ENCODE results near the gene KISS1R.
A peak's percentile ranks its signal among the peaks of the same experiment; 100 is the strongest.

The KISS1R gene

DNA sequence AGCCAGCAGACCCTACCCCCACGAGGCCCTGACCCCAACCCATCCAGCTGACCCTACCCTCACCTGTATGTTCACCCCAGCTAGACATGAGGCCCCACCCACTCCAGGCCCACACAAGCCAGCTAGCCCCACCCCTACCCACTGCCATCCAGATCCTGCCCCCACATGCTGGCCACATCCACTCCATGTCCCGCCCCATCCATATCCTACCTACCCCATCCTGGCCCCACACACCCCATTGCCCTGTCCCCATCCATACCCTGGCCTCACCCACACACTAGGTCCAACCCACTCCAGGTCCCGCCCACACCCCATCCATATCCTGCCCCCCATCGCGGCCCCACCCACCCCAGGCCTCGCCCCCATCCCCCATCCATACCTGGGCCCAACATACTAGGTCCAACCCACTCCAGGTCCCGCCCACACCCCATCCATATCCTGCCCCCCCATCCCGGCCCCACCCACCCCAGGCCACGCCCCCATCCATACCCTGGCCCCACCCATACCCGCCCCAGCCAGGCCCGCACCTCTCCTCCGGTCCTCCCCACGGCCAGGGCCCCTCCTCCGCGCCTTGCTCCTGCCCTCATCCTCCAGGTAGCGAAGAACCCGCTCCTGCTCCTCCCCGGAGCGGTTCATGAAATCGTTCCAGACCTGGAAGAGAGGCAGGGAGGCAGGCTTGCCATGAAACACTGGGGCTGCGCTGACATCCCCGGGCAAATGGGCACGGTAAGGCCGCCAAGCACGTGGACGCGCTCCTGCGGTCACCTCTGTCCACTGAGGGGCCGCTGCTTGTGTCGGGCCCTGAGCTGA is 16.6 kb upstream of the KISS1R start:
- peak; percentile 36 for DNase-seq

DNA sequence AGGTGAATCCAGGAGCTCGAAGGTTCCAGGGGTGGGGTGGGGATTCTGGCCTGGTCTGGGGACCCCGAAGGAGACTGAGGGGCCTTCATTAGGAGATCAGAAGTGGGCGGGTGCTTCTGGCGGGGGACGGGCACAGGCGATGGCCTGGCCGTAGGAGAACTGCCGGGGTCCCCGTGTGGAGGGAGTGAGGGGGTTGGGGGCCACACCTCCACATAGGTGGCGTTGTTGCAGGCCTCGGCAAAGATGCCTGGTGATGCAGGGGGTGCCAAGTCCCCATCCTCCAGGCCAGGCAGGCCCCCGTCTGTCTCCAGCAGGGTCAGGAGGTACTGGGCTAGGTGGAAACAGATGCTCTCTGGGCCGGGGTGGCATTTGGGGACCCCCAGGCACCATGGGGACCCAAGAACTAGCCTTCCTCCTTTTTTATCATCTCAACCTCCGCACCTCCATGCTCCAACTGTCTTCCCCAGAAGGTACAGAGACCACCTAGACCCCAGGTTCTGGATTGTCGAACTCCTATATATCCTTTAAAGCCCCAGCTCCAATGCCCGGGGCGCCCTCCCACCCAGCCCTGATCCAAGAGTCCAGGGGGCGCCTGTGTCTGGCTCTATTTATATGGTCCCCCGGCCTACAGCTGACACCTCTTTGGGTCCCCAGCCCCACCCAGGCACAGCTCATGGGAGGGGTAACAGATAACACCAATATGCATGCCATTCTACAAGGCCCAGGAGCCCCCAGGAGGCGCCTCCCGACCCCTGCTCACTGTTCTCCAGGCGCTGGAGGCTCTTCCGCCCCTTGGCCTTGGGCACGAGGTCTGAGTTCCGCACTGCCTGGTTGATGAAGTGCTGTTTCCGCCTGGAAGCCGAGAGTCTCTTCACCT is 15.7 kb upstream of the KISS1R start:
- DNase-seq: no peak

- DNase-seq: no peak
Observed at GRCh38 chr19:902093-902370, 15.1 kb upstream of the KISS1R start.

- DNase-seq: no peak
Observed at GRCh38 chr19:902446-903226, 14.5 kb upstream of the KISS1R start.

- no peak for DNase-seq
Observed at GRCh38 chr19:903266-903797, 13.8 kb upstream of the KISS1R start.

GRCh38 chr19:904545-904944 is 12.6 kb upstream of the KISS1R start:
- DNase-seq: no peak

DNA sequence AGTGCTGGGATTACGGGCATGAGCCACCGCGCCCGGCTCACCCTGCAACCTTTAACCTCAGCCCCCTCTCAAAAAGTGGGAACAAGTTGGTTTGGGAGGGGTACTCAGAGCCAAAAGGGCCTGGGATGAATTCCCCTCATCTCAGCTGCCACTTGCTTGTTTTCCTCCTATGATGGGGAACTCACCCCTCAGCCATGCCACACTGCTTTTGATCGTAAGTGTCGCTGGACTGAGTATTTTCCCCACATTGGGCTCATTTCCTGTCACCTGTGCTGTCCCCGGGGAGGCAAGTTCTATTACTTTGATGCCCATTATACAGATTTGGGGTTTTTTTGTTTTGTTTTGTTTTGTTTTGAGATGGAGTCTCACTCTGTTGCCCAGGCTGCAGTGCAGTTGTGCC is 10.7 kb upstream of the KISS1R start:
- no peak for DNase-seq

DNA sequence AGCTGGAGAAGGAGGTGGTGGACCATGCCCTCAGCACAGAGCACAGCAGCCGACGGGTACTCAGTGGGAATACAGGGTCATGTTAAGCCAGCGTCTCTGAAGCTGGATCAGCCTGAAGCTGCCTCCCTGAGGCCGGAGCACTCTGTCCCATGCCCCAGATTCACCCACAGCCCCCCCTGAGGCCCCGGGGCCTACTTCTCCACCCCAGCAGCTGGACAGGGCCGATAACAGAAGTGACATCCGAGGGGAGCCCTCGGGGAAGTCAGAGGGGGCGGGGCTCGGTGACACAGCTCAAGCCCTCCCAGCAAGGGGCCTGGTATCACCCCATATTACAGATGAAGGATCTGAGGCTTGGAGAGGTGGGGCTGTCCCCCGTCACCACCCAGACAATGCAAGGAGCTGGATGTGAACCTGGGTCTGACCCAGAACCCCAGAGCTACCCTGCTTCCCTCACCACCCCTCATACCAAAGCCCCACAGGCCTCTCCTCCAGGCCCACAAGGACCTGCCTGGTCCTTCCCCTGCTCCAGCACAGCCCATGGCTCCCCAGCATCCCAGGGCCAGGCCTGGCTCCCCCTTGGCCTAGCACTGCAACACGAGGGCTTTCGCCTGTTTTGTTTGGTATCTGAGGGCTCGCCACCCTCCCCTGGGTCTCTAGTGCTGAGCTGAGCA is 9.8 kb upstream of the KISS1R start:
- peak; percentile 34 for DNase-seq

DNA sequence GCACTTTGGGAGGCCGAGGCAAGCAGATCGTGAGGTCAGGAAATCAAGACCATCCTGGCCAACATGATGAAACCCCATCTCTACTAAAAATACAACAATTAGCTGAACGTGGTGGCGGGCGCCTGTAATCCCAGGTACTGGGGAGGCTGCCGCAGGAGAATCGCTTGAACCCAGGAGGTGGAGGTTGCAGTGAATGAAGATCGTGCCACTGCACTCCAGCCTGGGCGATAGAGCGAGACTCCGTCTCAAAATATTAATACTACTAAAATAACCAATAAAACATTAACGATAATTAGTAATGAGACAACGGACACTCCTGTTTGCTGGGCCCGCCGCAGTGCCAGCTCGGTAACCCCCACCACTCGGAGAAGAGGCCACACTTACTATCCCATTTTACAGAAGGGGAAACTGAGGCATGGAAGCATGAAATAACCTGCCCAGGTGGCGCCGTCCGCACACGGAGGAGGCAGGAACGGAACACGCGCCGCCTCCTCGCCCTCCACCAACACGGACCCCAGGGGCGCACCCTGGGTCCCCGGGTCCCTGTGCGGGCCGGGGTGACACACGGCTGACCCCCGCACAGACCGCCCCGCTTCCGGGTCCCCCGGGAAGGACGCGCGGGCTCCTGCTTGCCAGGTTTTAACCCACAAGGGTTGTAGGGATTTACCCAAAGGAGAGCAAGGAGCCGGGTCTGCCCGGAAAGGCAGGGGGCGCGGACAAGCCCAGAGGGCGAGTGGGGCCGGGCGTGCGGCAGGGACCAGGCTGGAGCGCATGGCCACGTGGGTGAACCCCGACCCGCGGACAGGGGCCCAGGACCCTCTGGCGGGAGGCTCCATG is 5.7 kb upstream of the KISS1R start:
- DNase-seq: no peak

DNA sequence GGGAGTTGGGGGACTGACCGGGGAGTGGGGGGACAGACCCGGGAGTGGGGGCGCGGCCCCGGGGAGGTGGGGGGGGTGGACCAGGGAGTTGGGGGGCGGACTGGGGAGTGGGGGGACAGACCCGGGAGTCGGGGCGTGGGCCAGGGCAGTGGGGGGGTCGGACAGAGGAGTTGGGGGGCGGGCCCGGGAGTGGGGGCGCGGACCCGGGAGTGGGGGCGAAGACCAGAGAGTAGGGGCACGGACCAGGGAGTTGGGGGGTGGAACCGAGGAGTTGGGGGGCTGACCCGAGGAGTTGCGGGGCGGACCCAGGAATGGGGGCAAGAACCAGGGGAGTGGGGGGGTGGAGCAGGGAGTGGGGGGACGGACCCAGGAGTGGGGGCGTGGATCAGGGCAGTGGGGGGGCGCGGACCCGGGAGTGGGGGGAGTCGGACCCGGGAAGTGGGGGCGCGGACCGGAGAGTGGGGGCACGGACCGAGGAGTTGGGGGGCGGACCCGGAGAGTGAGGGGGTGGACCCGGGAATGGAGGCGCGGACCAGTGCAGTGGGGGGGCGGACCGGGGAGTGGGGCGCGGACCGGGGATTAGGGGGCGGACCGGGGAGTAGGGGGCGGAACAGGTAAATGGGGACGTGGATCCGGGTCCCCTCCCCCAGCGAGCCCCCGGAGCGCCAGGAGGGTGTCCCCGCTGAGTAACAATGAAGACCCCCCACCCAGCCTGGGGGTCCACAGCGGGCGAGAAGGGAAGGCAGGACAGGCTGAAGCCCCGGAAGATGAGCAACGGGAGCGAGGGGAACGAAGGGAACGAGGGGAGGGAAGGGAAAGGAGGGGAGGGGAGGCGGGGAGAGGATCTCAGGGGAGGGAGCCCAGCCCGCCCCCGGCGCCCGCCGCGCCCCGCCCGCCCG is 4.7 kb upstream of the KISS1R start:
- DNase-seq: peak; percentile 51

GRCh38 chr19:913080-913748 is 3.9 kb upstream of the KISS1R start, which contains the start of gene R3HDM4:
TSS of gene R3HDM4 (minus strand) at chr19:913219. CDS start at chr19:913157, 62 bp downstream.
- DNase-seq: peak; percentile 83

DNA sequence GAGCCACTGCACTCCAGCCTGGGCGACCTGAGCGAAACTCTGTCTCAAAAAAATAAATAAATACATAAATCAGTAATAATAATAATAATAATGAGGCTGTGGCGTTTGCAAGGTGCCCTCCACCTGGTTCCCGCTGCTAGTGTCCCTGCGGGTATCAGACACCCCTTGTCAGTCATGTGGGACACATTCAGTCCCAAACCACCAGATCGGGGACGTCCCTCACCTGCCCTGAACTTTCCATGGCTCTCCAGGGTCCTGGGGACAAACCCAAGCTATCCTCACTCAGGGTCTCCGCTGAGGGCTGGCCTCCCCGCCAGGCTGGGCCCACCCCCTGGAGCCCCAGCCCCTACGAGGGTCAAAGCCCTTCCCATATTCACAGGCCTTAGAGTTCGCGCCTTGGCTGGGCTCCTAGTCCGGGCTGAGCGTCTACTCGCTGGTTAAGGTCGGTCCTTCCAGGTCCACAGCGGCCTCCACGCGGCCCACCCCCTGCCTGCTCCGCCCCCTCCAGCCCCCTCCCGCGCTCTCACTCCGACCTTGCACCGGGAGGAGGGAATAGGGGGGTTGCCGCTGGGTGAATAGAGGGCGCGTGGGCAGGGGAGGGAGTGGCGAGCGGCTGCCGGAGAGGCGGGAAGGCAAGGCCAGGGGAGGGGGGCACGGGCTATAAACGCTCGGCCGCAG is 349 bp upstream of the KISS1R start:
- DNase-seq: no peak

- DNase-seq: no peak
Observed at GRCh38 chr19:918152-918437, 962 bp downstream of the KISS1R start.

- DNase-seq: peak; percentile 30
Observed at GRCh38 chr19:918481-919198, 1.5 kb downstream of the KISS1R start.

GRCh38 chr19:919199-920050 is 2.3 kb downstream of the KISS1R start:
- DNase-seq: peak; percentile 55

- DNase-seq: peak; percentile 75
Observed at GRCh38 chr19:920051-920864, 3.1 kb downstream of the KISS1R start.

GRCh38 chr19:924553-925086 is 7.5 kb downstream of the KISS1R start:
- DNase-seq: no peak

All from activated CD4-positive, alpha-beta T cell treated with anti-CD3 and anti-CD28 coated beads, Interleukin-2, amount 50 U/mL, for 1 hour (primary cell).